ENCODE results near the gene PRMT2. TPM values are rescaled to one million over a fixed set of nuclear protein-coding genes. Genes with fewer than 3 reads are reported as not detected.
"Not testable (repeated sequence)": the region's sequence is repeated elsewhere in the genome, so short reads cannot be mapped to it uniquely, and the experiment has no call there.

The PRMT2 gene
- total RNA-seq, 1 donor from 2014 or later = 75.4 TPM

- DNase-seq (ENCODE audit: low spot score) = peak; percentile 58
- Histone ChIP-seq H3K27ac (no peak overlapping the region), H3K9me3 (ENCODE audit: low read depth) (no peaks in the 10 kb centered on the region), H2AFZ (replicated peaks) (peak overlapping the region; percentile 88), H3K9ac (no peak overlapping the region), H3K4me3 (peak overlapping the region; percentile 63), H3K27me3 (peaks cover 24% of the 10 kb centered on the region), H3K4me1 (peaks cover 4% of the 10 kb centered on the region), H3K36me3 (no peaks in the 10 kb centered on the region), H3K4me2 (peak overlapping the region; percentile 88), H4K20me1 (ENCODE audit: low read depth) (no peaks in the 10 kb centered on the region), H3K79me2 (ENCODE audit: low read depth) (no peaks in the 10 kb centered on the region), H3F3A (ENCODE audit: low read depth) (peaks cover 14% of the 10 kb centered on the region)
- Mint-ChIP-seq H3K4me3 (peak overlapping the region; percentile 89), H3K36me3 (peaks cover 9% of the 10 kb centered on the region), H3K27ac (no peak overlapping the region), H3K27me3 (ENCODE audit: insufficient read depth, low read depth) (peaks cover 13% of the 10 kb centered on the region), H3K4me1 (peaks cover 4% of the 10 kb centered on the region), H3K9me3 (no peaks in the 10 kb centered on the region)
- TF ChIP-seq CTCF (IDR thresholded peaks at IDR 0.05) = no peak
- TF ChIP-seq EZH2phosphoT487 (IDR thresholded peaks at IDR 0.05) = no peak
- TF ChIP-seq EZH2 (IDR thresholded peaks at IDR 0.05) = no peak
Observed at GRCh38 chr21:46666941-46667740, 31.7 kb downstream of the PRMT2 start.

- no peak overlapping the region for H3K27ac Mint-ChIP-seq
- peaks cover 13% of the 10 kb centered on the region for H3K27me3 Mint-ChIP-seq (ENCODE audit: insufficient read depth, low read depth)
- peaks cover 4% of the 10 kb centered on the region for H3K4me1 ChIP-seq
- no peaks in the 10 kb centered on the region for H4K20me1 ChIP-seq (ENCODE audit: low read depth)
- DNase-seq (ENCODE audit: low spot score) = peak; percentile 79
- no peak overlapping the region for H3K27ac ChIP-seq
- peaks cover 9% of the 10 kb centered on the region for H3K36me3 Mint-ChIP-seq
- H3K9me3 ChIP-seq (ENCODE audit: low read depth) = no peaks in the 10 kb centered on the region
- peak overlapping the region; percentile 63 for H3K4me3 ChIP-seq
- H3K9me3 Mint-ChIP-seq = no peaks in the 10 kb centered on the region
- H3K9ac ChIP-seq = no peak overlapping the region
- H3K4me1 Mint-ChIP-seq = peaks cover 4% of the 10 kb centered on the region
- TF ChIP-seq EZH2phosphoT487 (IDR thresholded peaks at IDR 0.05) = peak; percentile 62
- peak; percentile 66 for TF ChIP-seq EZH2 (IDR thresholded peaks at IDR 0.05)
- TF ChIP-seq CTCF (IDR thresholded peaks at IDR 0.05) = no peak
- H3K27me3 ChIP-seq = peaks cover 24% of the 10 kb centered on the region
- peaks cover 14% of the 10 kb centered on the region for H3F3A ChIP-seq (ENCODE audit: low read depth)
- H3K79me2 ChIP-seq (ENCODE audit: low read depth) = no peaks in the 10 kb centered on the region
- H3K4me2 ChIP-seq = peak overlapping the region; percentile 88
- H3K36me3 ChIP-seq = no peaks in the 10 kb centered on the region
- peak overlapping the region; percentile 88 for H2AFZ ChIP-seq (replicated peaks)
- peak overlapping the region; percentile 89 for H3K4me3 Mint-ChIP-seq
Observed at GRCh38 chr21:46667741-46668380, 32.4 kb downstream of the PRMT2 start.

- H3K27me3 ChIP-seq = peaks cover 24% of the 10 kb centered on the region
- TF ChIP-seq EZH2 (IDR thresholded peaks at IDR 0.05) (no peak), EZH2phosphoT487 (IDR thresholded peaks at IDR 0.05) (no peak), CTCF (IDR thresholded peaks at IDR 0.05) (no peak)
- peaks cover 13% of the 10 kb centered on the region for H3K27me3 Mint-ChIP-seq (ENCODE audit: insufficient read depth, low read depth)
- peak overlapping the region; percentile 88 for H2AFZ ChIP-seq (replicated peaks)
- H3K4me3 Mint-ChIP-seq = peak overlapping the region; percentile 89
- H3K36me3 Mint-ChIP-seq = peaks cover 7% of the 10 kb centered on the region
- no peaks in the 10 kb centered on the region for H3K79me2 ChIP-seq (ENCODE audit: low read depth)
- H4K20me1 ChIP-seq (ENCODE audit: low read depth) = no peaks in the 10 kb centered on the region
- H3K9me3 Mint-ChIP-seq = no peaks in the 10 kb centered on the region
- H3K27ac ChIP-seq = no peak overlapping the region
- H3K4me2 ChIP-seq = peak overlapping the region; percentile 88
- DNase-seq (ENCODE audit: low spot score) = no peak
- H3K4me3 ChIP-seq = peak overlapping the region; percentile 63
- no peaks in the 10 kb centered on the region for H3K36me3 ChIP-seq
- H3K9me3 ChIP-seq (ENCODE audit: low read depth) = no peaks in the 10 kb centered on the region
- H3K9ac ChIP-seq = no peak overlapping the region
- H3K4me1 ChIP-seq = peaks cover 4% of the 10 kb centered on the region
- peaks cover 14% of the 10 kb centered on the region for H3F3A ChIP-seq (ENCODE audit: low read depth)
- H3K27ac Mint-ChIP-seq = no peak overlapping the region
- H3K4me1 Mint-ChIP-seq = peaks cover 4% of the 10 kb centered on the region
Observed at GRCh38 chr21:46668381-46668780, 32.9 kb downstream of the PRMT2 start.

- not testable (repeated sequence) for H3K27ac ChIP-seq; H3K79me2 ChIP-seq (ENCODE audit: low read depth); H3K4me3 ChIP-seq; DNase-seq (ENCODE audit: low spot score); H2AFZ ChIP-seq (replicated peaks); H3K4me2 ChIP-seq; H3K4me1 Mint-ChIP-seq; H4K20me1 ChIP-seq (ENCODE audit: low read depth); H3K27ac Mint-ChIP-seq; H3K36me3 Mint-ChIP-seq; H3K9ac ChIP-seq; H3K36me3 ChIP-seq; H3K9me3 ChIP-seq (ENCODE audit: low read depth); H3K4me3 Mint-ChIP-seq; H3K9me3 Mint-ChIP-seq; H3K4me1 ChIP-seq
- peaks cover 13% of the 10 kb centered on the region for H3K27me3 Mint-ChIP-seq (ENCODE audit: insufficient read depth, low read depth)
- peaks cover 14% of the 10 kb centered on the region for H3F3A ChIP-seq (ENCODE audit: low read depth)
- peaks cover 24% of the 10 kb centered on the region for H3K27me3 ChIP-seq
Observed at GRCh38 chr21:46668904-46669303, 33.4 kb downstream of the PRMT2 start.
